Hepatocyte (in vitro differentiated cells): ENCODE results near the gene GPRC5D. TPM values are rescaled to one million over a fixed set of nuclear protein-coding genes. Genes with fewer than 3 reads are reported as not detected.

Experiments
- DNase-seq: peaks from one replicate; pipeline ENCODE4 v3.0.0-alpha.2; 2016; ENCODE audit warnings: low spot score
- H2AFZ ChIP-seq: fragments of 200-600 bp; sonication (generic); 2 replicates; pipeline ENCODE4 v1.6.0; 2016; ENCODE audit warnings: antibody characterized with exemption, mild to moderate bottlenecking
- H3K27ac ChIP-seq: fragments of 200-600 bp; sonication (generic); 2 replicates; pipeline ENCODE4 v1.5.1; 2016; ENCODE audit warnings: mild to moderate bottlenecking
- H3K27me3 ChIP-seq: fragments of 200-600 bp; sonication (generic); 2 replicates; pipeline ENCODE4 v1.6.1; 2016
- H3K36me3 ChIP-seq: fragments of 200-600 bp; sonication (generic); replicated peaks from 2 replicates; pipeline ENCODE4 v1.5.1; 2016; ENCODE audit warnings: low read depth; ENCODE audit not compliant: insufficient read depth
- H3K4me1 ChIP-seq: fragments of 200-600 bp; sonication (generic); 2 replicates; pipeline ENCODE4 v1.5.1; 2016; ENCODE audit warnings: mild to moderate bottlenecking, moderate library complexity; ENCODE audit not compliant: insufficient read depth
- H3K4me2 ChIP-seq: fragments of 200-600 bp; sonication (generic); 2 replicates; pipeline ENCODE4 v1.6.0; 2016
- H3K4me3 ChIP-seq: fragments of 200-600 bp; sonication (generic); 2 replicates; pipeline ENCODE4 v1.5.1; 2016; ENCODE audit warnings: mild to moderate bottlenecking
- H3K79me2 ChIP-seq: fragments of 200-600 bp; sonication (generic); 2 replicates; pipeline ENCODE4 v1.6.0; 2017; ENCODE audit warnings: mild to moderate bottlenecking
- H3K9me2 ChIP-seq: fragments of 200-600 bp; sonication (generic); replicated peaks from 2 replicates; pipeline ENCODE4 v1.6.0; 2017; ENCODE audit warnings: mild to moderate bottlenecking; ENCODE audit not compliant: insufficient read depth
- H3K9me3 ChIP-seq: fragments of 200-600 bp; sonication (generic); 2 replicates; pipeline ENCODE4 v1.5.1; 2016; ENCODE audit warnings: low read depth, mild to moderate bottlenecking
- H4K20me1 ChIP-seq: fragments of 200-600 bp; sonication (generic); 2 replicates; pipeline ENCODE4 v1.6.0; 2016; ENCODE audit warnings: mild to moderate bottlenecking; ENCODE audit not compliant: insufficient read depth, poor library complexity, severe bottlenecking
- CTCF ChIP-seq: fragments of 200-600 bp; sonication (generic); IDR thresholded peaks from 2 replicates; pipeline ENCODE4 v1.5.1; 2016; ENCODE audit warnings: antibody characterized with exemption, mild to moderate bottlenecking; ENCODE audit not compliant: poor library complexity
- EZH2 ChIP-seq: fragments of 200-600 bp; sonication (generic); IDR thresholded peaks from 2 replicates; pipeline ENCODE4 v1.6.1; 2016; ENCODE audit warnings: antibody characterized with exemption, mild to moderate bottlenecking, borderline replicate concordance
- EZH2phosphoT487 ChIP-seq: fragments of 200-600 bp; sonication (generic); IDR thresholded peaks from one replicate; pipeline ENCODE4 v1.6.1; 2018; ENCODE audit warnings: antibody characterized with exemption, mild to moderate bottlenecking, low read depth, moderate library complexity; ENCODE audit not compliant: unreplicated experiment, severe bottlenecking
- WGBS: methylation state at CpG from one replicate; pipeline ENCODE4 v1.1.6; 2016; ENCODE audit warnings: low lambda C conversion rate; ENCODE audit errors: missing lambda C conversion rate; 5-methylcytosine and 5-hydroxymethylcytosine counted together
- polyA plus RNA-seq: library from polyadenylated mRNA; unstranded; fragments of >200 nt; fragmentation: Nextera tagmentation; extraction: Ambion mirVana; gene quantifications from 2 replicates; pipeline ENCODE4 v1.2.1, GENCODE V29; 2016
- total RNA-seq: library from RNA; depleted of rRNA; stranded (reverse); fragments of >200 nt; gene quantifications from 2 replicates; pipeline ENCODE4 v1.2.3, GENCODE V29; 2014

The GPRC5D gene
- total and polyA plus RNA-seq, 2 experiments from 2014 or later, result not detected

- H3K27ac ChIP-seq, result no peak overlapping the region
- H3K36me3 ChIP-seq, result no peaks in the 10 kb centered on the region
- H2AFZ ChIP-seq, result no peak overlapping the region
- no peaks in the 10 kb centered on the region for H3K9me2 ChIP-seq
- no peaks in the 10 kb centered on the region for H3K9me3 ChIP-seq
- peaks cover 72% of the 10 kb centered on the region for H3K79me2 ChIP-seq
- H4K20me1 ChIP-seq, result peaks cover 15% of the 10 kb centered on the region
- H3K4me2 ChIP-seq, result no peak overlapping the region
- no peaks in the 10 kb centered on the region for H3K27me3 ChIP-seq
- peaks cover 33% of the 10 kb centered on the region for H3K4me1 ChIP-seq
- H3K4me3 ChIP-seq, result no peak overlapping the region
- WGBS, result 97% methylated on average over 3 of the region's 3 CpGs
- no peak for TF ChIP-seq CTCF
- no peak for TF ChIP-seq EZH2phosphoT487
- TF ChIP-seq EZH2, result no peak
- no peak for DNase-seq
These were observed 43.1 kb upstream of the GPRC5D start for GRCh38 chr12:12995088-12995487.

DNA sequence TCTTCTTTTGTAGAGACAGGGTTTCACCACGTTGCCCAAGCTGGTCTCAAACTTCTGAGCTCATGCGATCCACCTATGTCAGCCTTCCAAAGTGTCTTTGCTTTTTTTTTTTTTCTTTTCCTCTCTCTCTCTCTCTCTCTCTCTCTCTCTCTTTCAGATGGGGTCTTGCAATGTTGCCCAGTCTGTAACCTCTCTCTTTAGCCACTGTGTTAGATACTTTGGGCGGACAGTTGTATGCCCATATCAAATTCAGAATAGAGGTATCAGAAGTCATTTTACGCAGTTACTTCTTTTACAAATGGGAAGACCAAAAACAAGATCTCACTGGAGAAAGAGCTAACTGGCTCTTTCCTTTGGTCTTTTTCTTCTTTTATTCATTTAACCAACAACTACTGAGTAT lies 41.4 kb upstream of the GPRC5D start:
- Histone ChIP-seq H3K27me3 (no peaks in the 10 kb centered on the region), H3K4me2 (peak overlapping the region; percentile 59), H2AFZ (no peak overlapping the region), H3K4me1 (peaks cover 22% of the 10 kb centered on the region), H4K20me1 (peaks cover 14% of the 10 kb centered on the region), H3K79me2 (peaks cover 68% of the 10 kb centered on the region), H3K9me3 (no peaks in the 10 kb centered on the region), H3K4me3 (no peak overlapping the region), H3K27ac (peak overlapping the region; percentile 90), H3K9me2 (no peaks in the 10 kb centered on the region), H3K36me3 (peaks cover 6% of the 10 kb centered on the region)
- no peak for TF ChIP-seq EZH2phosphoT487
- WGBS, result 98% methylated on average over 4 of the region's 4 CpGs
- no peak for DNase-seq

DNA sequence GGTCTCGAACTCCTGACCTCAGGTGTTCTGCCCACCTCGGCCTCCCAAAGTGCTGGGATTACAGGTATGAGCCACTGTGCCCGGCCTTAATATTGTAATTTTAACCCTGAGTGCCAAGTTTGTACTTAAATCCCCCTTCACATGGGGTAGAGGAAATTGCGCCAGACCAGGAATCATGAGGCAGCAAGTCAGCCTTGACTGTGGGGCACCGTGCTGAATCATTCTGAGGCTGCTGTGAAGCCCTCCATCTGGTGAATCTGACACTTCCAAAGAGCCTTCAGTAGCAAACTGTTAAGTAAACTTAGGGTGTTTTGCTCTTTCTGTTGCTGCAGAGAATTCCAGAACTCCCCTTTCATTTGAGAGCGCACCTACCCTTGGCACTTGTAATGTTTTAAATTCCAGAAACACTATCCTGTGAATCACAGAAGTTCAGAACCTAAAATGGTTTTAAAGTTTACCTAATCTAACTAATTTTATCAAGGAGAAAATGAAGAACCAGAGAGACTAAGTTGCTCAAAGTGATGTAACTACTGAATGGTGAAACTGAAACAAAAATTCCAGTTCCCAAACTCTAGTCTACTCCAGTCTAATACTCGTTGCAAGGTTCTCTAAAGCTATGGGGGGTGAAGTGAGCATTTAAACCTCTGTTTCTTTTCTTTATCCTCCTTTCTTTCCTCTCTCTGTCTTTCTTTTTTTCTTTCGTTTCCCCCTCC lies 40.6 kb upstream of the GPRC5D start:
- H2AFZ ChIP-seq, result no peak overlapping the region
- H3K36me3 ChIP-seq, result peaks cover 6% of the 10 kb centered on the region
- H4K20me1 ChIP-seq, result peaks cover 8% of the 10 kb centered on the region
- no peak overlapping the region for H3K4me3 ChIP-seq
- no peaks in the 10 kb centered on the region for H3K9me2 ChIP-seq
- H3K27ac ChIP-seq, result peak overlapping the region; percentile 90
- DNase-seq, result peak; percentile 67
- 75% methylated on average over 7 of the region's 8 CpGs for WGBS
- peak overlapping the region; percentile 59 for H3K4me2 ChIP-seq
- H3K27me3 ChIP-seq, result no peaks in the 10 kb centered on the region
- H3K9me3 ChIP-seq, result no peaks in the 10 kb centered on the region
- TF ChIP-seq EZH2phosphoT487 (no peak), EZH2 (no peak), CTCF (no peak)
- peaks cover 22% of the 10 kb centered on the region for H3K4me1 ChIP-seq
- H3K79me2 ChIP-seq, result peaks cover 60% of the 10 kb centered on the region

DNA sequence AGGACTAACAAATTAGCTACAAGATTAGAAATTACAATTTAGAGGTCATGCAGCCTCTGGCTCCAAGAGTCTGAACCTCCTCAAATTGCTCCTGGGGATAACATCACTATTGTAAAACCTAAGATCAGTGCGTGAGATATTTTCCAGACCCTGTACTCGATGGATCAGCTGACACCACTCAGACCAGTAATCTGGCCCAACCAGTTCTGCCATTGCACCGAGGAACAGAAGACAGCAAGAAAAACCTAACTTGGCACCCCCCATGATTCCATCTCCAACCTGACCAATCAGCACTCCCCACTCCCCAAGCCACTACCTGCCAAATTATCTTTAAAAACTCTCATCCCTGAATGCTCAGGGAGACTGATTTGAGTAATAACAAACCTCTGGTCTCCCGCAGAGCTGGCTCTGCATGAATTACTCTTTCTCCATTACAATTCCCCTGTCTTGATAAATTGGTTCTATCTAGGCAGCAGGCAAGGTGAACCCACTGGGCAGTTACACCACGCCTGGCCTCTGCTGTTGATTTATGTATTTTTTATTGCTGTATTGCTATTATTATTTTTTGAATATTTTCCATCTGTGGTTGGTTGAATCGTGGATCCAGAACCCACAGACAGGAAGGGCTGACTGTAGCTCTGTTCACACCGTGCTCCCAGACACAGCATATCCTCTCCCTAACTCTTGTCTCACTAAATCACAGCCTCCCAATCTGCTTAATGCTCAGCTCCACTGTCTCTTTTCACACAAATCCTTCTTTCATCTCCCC lies 38.9 kb upstream of the GPRC5D start:
- H4K20me1 ChIP-seq, result peaks cover 4% of the 10 kb centered on the region
- H3K4me2 ChIP-seq, result peak overlapping the region; percentile 30
- H3K4me1 ChIP-seq, result peaks cover 22% of the 10 kb centered on the region
- H3K4me3 ChIP-seq, result no peak overlapping the region
- no peaks in the 10 kb centered on the region for H3K27me3 ChIP-seq
- no peaks in the 10 kb centered on the region for H3K9me2 ChIP-seq
- no peak for TF ChIP-seq EZH2phosphoT487
- DNase-seq, result peak; percentile 24
- H3K79me2 ChIP-seq, result peaks cover 43% of the 10 kb centered on the region
- H2AFZ ChIP-seq, result no peak overlapping the region
- no peaks in the 10 kb centered on the region for H3K9me3 ChIP-seq
- peak overlapping the region; percentile 90 for H3K27ac ChIP-seq
- H3K36me3 ChIP-seq, result peaks cover 6% of the 10 kb centered on the region
- 50% methylated on average over 7 of the region's 7 CpGs for WGBS
